Keratinocyte (primary cell): ENCODE results near the gene NXPH3. TPM values are rescaled to one million over a fixed set of nuclear protein-coding genes. Genes with fewer than 3 reads are reported as not detected.

Experiments used
- DNase-seq: peaks from one replicate; pipeline ENCODE4 v3.0.0-alpha.2; 2011; ENCODE audit warnings: low read depth, missing footprints, low spot score
- FAIRE-seq: peaks from 2 replicates; lab custom pipeline; 2011; peaks lifted over from hg19 to GRCh38; lab: Jason Lieb, UNC
- H2AFZ ChIP-seq: 2 replicates; pipeline ENCODE4 v1.6.0; 2012; ENCODE audit warnings: low read length, control low read depth, inconsistent platforms; ENCODE audit not compliant: control insufficient read depth
- H3K27ac ChIP-seq: 2 replicates; pipeline ENCODE4 v1.5.1; 2011; ENCODE audit warnings: low read length; ENCODE audit not compliant: control insufficient read depth, insufficient read depth
- H3K27me3 ChIP-seq: 3 replicates; pipeline ENCODE4 v1.6.0; 2011; ENCODE audit warnings: low read length; ENCODE audit not compliant: control insufficient read depth, insufficient read depth; ENCODE audit errors: extremely low read depth
- H3K36me3 ChIP-seq, 2 experiments: 2 replicates in 1 of 2; 3 replicates in 1 of 2; pipeline ENCODE4 v1.5.1; 2011; ENCODE audit warnings: low read length in 2 of 2, mild to moderate bottlenecking in 1 of 2; ENCODE audit not compliant: control insufficient read depth in 2 of 2, insufficient read depth in 2 of 2; ENCODE audit errors: extremely low read depth in 1 of 2
- H3K4me1 ChIP-seq: 3 replicates; pipeline ENCODE4 v1.5.1; 2011; ENCODE audit warnings: low read length; ENCODE audit not compliant: control insufficient read depth, insufficient read depth; ENCODE audit errors: extremely low read depth
- H3K4me2 ChIP-seq: 3 replicates; pipeline ENCODE4 v1.6.0; 2011; ENCODE audit warnings: low read depth, low read length; ENCODE audit not compliant: control insufficient read depth, insufficient read depth; ENCODE audit errors: extremely low read depth
- H3K4me3 ChIP-seq, 3 experiments: fragments of 200-600 bp in 1 of 3; sonication (generic) in 1 of 3; 2 replicates in 2 of 3; 3 replicates in 1 of 3; pipeline ENCODE4 v1.5.1; 2011 to 2016; ENCODE audit warnings: low read length in 3 of 3, mild to moderate bottlenecking in 3 of 3, control low read depth in 2 of 3, inconsistent platforms in 1 of 3, low read depth in 1 of 3, mixed read lengths in 1 of 3, mixed run types in 1 of 3, moderate library complexity in 1 of 3; ENCODE audit not compliant: control insufficient read depth in 2 of 3, insufficient read depth in 2 of 3; ENCODE audit errors: extremely low read depth in 1 of 3
- H3K79me2 ChIP-seq: 2 replicates; pipeline ENCODE4 v1.6.0; 2012; ENCODE audit warnings: low read length; ENCODE audit not compliant: control insufficient read depth, insufficient read depth
- H3K9ac ChIP-seq: 3 replicates; pipeline ENCODE4 v1.6.0; 2011; ENCODE audit warnings: low read length; ENCODE audit not compliant: control insufficient read depth, insufficient read depth; ENCODE audit errors: extremely low read depth
- H3K9me1 ChIP-seq: 3 replicates; pipeline ENCODE4 v1.6.0; 2011; ENCODE audit warnings: low read length; ENCODE audit not compliant: control insufficient read depth, insufficient read depth; ENCODE audit errors: extremely low read depth
- H3K9me3 ChIP-seq: 2 replicates; pipeline ENCODE4 v1.5.1; 2012; ENCODE audit warnings: low read depth, low read length; ENCODE audit not compliant: control insufficient read depth
- H4K20me1 ChIP-seq: 3 replicates; pipeline ENCODE4 v1.6.0; 2011; ENCODE audit warnings: low read length; ENCODE audit not compliant: control insufficient read depth, insufficient read depth; ENCODE audit errors: extremely low read depth
- CTCF ChIP-seq, 3 experiments: IDR thresholded peaks in 1 of 3; conservative IDR thresholded peaks in 1 of 3; optimal IDR thresholded peaks in 1 of 3; 2 replicates in 2 of 3; 3 replicates in 1 of 3; pipeline versions ENCODE3 to v1.5.1; 2011; ENCODE audit warnings: low read length in 3 of 3, mild to moderate bottlenecking in 3 of 3, moderate library complexity in 2 of 3, control low read depth in 1 of 3, inconsistent platforms in 1 of 3; ENCODE audit not compliant: insufficient read depth in 2 of 3; ENCODE audit errors: extremely low read depth in 1 of 3
- EZH2 ChIP-seq: IDR thresholded peaks from one replicate; pipeline ENCODE4 v1.6.1; 2012; ENCODE audit warnings: inconsistent platforms, mild to moderate bottlenecking, low read length, moderate library complexity
- dilution Hi-C: fragments of 300-500 bp; cut with MboI; formaldehyde crosslinking; loops from one replicate; pipeline ENCODE4 v1.7.0; 2020; ENCODE audit warnings: low sequenced_read_pairs; ENCODE audit not compliant: extremely low pct_ligation_motif_present
- polyA plus RNA-seq, 5 experiments: library from polyadenylated mRNA; depleted of rRNA in 3 of 5; stranded (reverse) in 3 of 5; stranded (forward) in 1 of 5; unstranded in 1 of 5; fragments of >200 nt; gene quantifications; 1 replicate in 1 of 5; 2 replicates in 3 of 5; 3 replicates in 1 of 5; pipeline versions ENCODE4 v1.2.1 to v1.2.3, GENCODE V29; 2011 to 2012; ENCODE audit warnings: missing spikeins in 2 of 5, low read depth in 1 of 5, low replicate concordance in 1 of 5

NXPH3 gene
- polyA plus RNA-seq, 1 donor (not counting 4 experiments of a cell fraction or from before 2014, with no cell fraction given): 0.12 TPM

- Histone ChIP-seq H2AFZ (no peak overlapping the region), H3K4me1 (peaks cover 10% of the 10 kb centered on the region), H3K4me3 (no peak overlapping the region), H3K9me3 (no peaks in the 10 kb centered on the region), H3K36me3 (no peaks in the 10 kb centered on the region), H3K9me1 (no peaks in the 10 kb centered on the region), H3K9ac (no peak overlapping the region), H3K4me2 (no peak overlapping the region), H3K27me3 (peaks cover 4% of the 10 kb centered on the region), H3K27ac (no peak overlapping the region), H4K20me1 (no peaks in the 10 kb centered on the region), H3K79me2 (no peaks in the 10 kb centered on the region)
- dilution Hi-C loops: no loop called here
- TF ChIP-seq EZH2 (no peak), CTCF (optimal IDR thresholded peaks at IDR 0.05 in 1 of 3, IDR thresholded peaks at IDR 0.05 in 1 of 3, conservative IDR thresholded peaks at IDR 0.05 in 1 of 3; ENCODE audit: extremely low read depth in 1 of 3, insufficient read depth in 2 of 3, low read length in 3 of 3) (peak; percentile 76 to 78 (median 77))
- DNase-seq: no peak
- FAIRE-seq: no peak
These were observed 18.2 kb upstream of the NXPH3 start for GRCh38 chr17:49557312-49558024.

- no peak overlapping the region for H3K9ac ChIP-seq
- H3K4me3 ChIP-seq: no peak overlapping the region
- H3K27ac ChIP-seq: no peak overlapping the region
- H2AFZ ChIP-seq: no peak overlapping the region
- peaks cover 5% of the 10 kb centered on the region for H3K27me3 ChIP-seq
- TF ChIP-seq CTCF (optimal IDR thresholded peaks at IDR 0.05 in 1 of 3, IDR thresholded peaks at IDR 0.05 in 1 of 3, conservative IDR thresholded peaks at IDR 0.05 in 1 of 3; ENCODE audit: extremely low read depth in 1 of 3, insufficient read depth in 2 of 3, low read length in 3 of 3) (no peak), EZH2 (no peak)
- H3K4me2 ChIP-seq: no peak overlapping the region
- no peak for FAIRE-seq
- dilution Hi-C loops: no loop called here
- no peaks in the 10 kb centered on the region for H4K20me1 ChIP-seq
- H3K9me1 ChIP-seq: no peaks in the 10 kb centered on the region
- H3K9me3 ChIP-seq: no peaks in the 10 kb centered on the region
- peaks cover 9% of the 10 kb centered on the region for H3K4me1 ChIP-seq
- no peaks in the 10 kb centered on the region for H3K36me3 ChIP-seq
- DNase-seq: no peak
- no peaks in the 10 kb centered on the region for H3K79me2 ChIP-seq
These were observed 11.0 kb upstream of the NXPH3 start for GRCh38 chr17:49564638-49565037.
